CD1c-positive myeloid dendritic cell (primary cell): ENCODE data around the gene GRM1.
"Not testable (repeated sequence)": the region's sequence is repeated elsewhere in the genome, so short reads cannot be mapped to it uniquely, and the experiment has no call there.

Experiments
- DNase-seq: peaks from one replicate; pipeline ENCODE4 v3.0.0-alpha.2; 2016; ENCODE audit errors: extremely low spot score

Gene GRM1

GRCh38 chr6:146191166-146191565, 162.3 kb downstream of the GRM1 start:
- DNase-seq = no peak

- no peak for DNase-seq
Measured at GRCh38 chr6:146191612-146192011, 162.8 kb downstream of the GRM1 start.

DNA sequence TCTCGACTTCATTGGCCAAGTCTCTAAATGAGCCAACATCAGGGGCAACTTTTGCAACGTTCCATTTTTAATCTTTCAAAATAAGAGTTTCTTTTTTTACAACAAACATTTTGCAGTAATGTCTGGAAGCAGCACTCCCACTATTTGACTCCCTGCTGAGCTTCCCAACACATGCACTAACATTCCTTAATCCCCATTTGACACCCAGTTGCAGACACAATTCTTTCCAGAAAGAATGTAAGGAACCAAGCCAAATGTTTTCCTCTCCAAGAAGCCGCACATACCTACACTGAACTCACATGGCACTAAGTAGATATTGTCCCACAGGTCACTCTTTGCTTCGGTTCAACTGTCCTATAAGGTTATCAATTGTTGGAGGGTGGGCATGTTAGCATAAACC, 165.6 kb downstream of the GRM1 start:
- no peak for DNase-seq

DNA sequence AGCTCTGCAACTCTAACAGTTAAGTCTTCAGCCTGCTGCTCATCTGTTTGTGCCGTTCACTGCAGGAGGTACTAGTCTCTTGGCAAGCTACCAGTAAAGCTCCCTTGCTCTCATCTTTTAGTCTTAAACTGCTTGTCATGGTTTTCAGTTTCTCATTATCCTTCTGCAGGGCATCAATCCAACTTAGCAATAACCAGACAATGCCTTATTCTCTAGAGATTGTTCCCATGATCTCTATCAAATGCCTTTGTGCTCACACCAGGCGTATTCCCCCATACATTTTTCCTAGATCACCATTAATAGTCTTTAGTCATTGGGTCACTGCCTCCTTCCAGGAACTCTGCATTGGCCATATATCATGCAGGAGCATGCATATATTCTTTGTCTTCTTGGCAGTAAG, 171.3 kb downstream of the GRM1 start:
- no peak for DNase-seq

DNA sequence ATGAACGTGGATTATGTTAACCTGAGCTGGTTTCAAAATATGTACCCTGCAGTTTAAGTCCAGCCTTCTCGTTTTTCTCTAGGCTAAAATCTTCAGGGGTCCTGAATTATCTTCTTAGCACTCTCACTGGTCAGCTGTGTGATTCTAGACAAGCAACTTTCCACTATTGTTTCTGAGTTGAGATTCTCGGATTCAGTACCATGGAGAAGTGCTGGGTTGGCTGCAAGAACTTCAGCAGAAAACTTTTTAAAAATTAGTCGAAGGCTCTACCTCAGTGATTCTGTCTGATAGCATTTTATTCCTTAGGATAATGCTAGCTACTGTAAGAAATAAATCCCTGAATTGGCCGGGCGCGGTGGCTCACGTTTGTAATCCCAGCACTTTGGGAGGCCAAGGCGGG, 173.7 kb downstream of the GRM1 start:
- DNase-seq = no peak

DNA sequence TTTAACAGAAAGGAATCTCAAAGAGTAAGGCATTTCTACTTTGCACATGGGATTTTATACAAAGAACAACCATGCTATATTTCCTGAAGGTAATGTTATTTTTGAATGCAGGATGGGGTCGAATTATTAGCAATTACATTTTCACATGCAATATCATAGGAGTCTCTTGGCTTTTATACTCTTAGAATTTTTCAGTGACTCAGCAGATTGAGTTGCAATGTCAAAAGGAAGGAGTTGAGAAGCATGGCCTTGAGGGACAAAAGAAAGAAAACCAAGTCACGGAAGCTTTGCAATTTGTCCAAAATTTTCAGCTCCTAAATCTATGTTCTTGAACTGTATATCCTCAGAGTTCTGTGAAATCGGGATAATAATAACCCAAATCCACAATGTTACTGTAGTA, 181.1 kb downstream of the GRM1 start:
- no peak for DNase-seq

GRCh38 chr6:146210406-146211083, 181.7 kb downstream of the GRM1 start:
- no peak for DNase-seq

- no peak for DNase-seq
Measured at GRCh38 chr6:146211646-146212045, 182.8 kb downstream of the GRM1 start.

- no peak for DNase-seq
Measured at GRCh38 chr6:146212781-146213180, 183.9 kb downstream of the GRM1 start.

DNA sequence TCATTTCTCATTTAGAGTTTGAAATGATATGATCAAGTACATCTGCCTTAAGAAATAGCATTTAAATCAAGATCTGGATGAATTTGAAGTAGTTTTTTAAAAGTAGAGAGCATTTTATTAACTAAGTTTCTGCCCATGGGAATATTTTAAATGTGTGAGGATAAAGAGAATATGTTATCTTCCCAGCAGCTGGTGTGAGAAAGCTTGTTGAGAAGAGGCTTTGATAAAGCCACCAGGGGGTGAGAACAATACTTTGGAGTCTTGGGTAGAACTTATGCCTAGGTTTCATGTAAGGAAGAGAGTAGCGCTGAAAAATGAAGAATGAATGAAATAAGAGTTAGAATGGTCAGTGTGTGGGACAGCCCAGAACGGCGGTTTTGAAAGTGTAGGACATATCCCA, 190.2 kb downstream of the GRM1 start:
- no peak for DNase-seq

DNA sequence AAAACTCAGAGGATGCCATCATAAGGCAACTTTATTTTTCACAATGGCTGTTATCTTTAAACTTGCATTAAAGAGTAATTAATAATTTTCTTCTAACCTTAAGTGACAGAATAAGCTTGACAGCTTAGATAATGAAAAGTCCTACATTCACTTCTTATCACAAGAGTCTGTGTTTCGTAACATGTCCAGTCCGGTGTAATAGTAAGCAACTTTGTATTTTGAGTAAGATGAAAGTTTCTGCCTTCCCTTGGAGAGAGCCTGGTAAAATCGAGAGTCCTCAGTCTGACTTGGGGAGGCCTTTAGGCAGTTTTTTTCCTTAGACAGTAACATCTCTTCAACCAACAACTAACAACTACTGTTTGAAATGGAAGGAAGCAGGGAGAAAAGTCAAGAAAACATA, 195.6 kb downstream of the GRM1 start:
- no peak for DNase-seq

- no peak for DNase-seq
Measured at GRCh38 chr6:146224988-146225387, 196.1 kb downstream of the GRM1 start.

- DNase-seq = no peak
Measured at GRCh38 chr6:146240322-146240721, 211.5 kb downstream of the GRM1 start.

- no peak for DNase-seq
Measured at GRCh38 chr6:146240807-146241206, 211.9 kb downstream of the GRM1 start.

- not testable (repeated sequence) for DNase-seq
Measured at GRCh38 chr6:146243646-146244045, 214.8 kb downstream of the GRM1 start.

DNA sequence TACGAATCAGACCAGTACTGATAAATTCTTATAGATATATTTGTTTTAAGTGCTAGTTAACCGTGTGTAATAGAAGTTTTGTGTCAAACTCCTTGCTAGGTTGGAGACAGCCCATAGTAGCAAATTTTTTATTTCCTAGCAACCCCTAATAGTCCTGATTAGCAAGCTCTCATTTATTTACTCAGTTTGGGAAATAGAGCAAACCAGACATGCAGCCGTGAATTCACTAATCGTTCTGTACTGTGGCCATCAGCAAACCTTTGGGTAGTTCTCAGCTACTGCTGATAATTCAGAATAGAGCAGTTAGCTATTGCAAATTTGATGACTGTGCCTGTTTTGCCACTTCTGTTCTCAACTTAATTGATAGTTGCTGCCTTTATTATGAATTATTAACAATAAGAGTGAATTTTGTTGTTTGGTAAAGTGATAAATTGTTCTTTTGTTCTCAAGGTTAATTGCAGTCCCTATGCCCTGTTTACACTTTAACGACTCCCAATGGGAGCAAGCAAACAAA, 215.8 kb downstream of the GRM1 start:
- no peak for DNase-seq

GRCh38 chr6:146246028-146246427, 217.2 kb downstream of the GRM1 start:
- DNase-seq = no peak

DNA sequence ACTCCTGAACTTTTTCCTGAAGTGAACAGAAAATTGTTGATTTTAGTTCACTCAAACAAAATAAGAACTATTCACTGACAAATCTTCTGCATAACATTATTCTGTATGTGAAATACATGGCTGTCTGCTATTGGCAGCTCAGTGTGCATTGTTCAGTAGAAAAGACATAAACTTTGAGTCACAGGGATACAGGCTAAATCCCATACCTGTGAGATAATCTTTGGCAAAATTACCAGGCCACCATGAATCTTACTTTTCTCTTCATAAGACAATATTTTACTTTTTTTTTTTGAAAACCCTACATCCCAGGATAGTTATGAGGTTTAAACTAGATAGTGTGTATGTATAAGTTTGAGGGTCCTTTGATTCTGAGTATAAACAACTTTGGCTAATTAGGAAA, 224.8 kb downstream of the GRM1 start:
- no peak for DNase-seq

- DNase-seq = no peak
Measured at GRCh38 chr6:146258206-146258605, 229.3 kb downstream of the GRM1 start.

DNA sequence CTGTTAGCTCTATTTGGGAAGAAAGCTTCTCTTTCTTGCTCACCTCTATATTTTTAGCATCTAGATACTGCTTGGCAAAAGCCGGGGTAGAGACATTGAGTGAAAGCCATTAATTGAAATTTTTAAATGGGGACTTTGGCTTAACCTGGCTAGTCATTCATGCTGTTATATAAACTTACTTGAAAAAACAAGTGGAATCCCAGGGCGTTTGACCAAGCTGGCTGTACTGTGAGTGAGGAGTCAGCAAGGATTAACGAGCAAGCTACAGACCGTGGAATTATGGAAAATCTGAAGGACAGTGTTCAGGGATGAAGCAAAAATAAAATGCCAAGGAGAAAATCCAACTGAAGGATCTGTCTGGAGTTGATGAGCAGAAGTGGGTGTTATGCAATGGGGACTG, 232.0 kb downstream of the GRM1 start:
- DNase-seq = no peak

DNA sequence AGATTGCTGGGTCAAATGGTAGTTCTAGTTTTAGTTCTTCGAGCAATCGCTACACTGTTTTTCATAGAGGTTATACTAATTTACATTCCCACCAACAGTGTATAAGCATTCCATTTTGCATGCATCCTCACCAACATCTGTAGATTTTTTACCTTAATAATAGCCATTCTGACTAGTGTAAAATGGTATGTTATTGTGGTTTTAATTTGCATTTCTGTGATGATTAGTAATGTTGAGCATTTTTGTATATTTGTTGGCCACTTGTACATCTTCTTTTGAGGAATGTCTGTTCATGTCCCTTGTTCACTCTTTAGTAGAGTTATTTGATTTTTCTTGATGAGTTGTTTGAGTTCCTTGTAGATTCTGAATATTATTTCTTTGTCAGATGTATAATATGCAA, 236.2 kb downstream of the GRM1 start:
- no peak for DNase-seq

DNA sequence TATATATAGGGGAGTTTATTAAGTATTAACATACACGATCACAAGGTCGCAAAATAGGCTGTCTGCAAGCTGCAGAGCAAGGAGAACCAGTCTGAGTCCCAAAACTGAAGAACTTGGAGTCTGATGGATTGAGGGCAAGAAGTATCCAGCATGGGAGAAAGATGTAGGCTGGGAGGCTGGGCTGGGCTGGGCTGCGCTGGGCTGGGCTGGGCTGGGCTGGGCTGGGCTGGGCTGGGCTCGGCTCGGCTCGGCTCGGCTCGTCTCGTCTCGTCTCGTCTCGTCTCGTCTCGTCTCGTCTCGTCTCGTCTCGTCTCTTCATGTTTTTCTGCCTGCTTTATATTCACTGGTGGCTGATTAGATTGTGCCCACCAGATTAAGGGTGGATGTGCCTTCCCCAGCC, 238.6 kb downstream of the GRM1 start:
- DNase-seq = no peak

DNA sequence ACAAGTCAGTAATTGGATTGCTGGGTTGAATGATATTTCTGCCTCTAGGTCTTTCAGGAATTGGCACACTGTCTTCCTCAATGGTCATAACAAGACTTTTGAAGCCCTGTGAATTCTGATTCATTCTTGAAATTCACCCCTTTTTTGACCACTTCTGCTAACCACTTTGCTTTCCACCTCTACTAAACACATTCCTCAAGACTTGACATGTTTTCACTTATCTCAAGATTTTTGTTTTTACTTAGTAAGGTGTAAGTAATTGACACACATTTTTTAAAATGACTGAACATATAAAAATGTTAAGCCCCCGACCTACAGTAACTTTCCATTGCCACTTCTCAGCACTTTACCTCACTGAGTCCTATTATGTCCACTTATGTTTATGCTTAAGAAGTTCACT, 239.1 kb downstream of the GRM1 start:
- DNase-seq = no peak

DNA sequence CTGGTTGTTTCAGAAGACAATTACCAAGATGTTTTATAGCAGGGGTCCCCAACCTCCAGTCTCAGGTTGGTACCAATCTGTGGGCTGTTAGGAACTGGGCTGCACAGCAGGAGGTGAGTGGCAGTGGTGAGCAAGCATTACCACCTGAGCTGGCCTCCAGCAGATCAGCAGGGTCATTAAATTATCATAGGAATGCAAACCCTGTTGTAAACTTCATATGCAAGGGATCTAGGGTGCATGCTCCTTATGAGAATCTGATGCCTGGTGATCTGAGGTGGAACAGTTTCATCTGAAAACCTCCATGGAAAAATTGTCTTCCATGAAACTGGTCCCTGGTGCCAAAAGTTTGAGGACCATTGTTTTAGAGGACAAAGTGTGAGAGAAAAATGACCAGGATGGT, 240.6 kb downstream of the GRM1 start:
- DNase-seq = no peak
